ENCODE results near the gene CYSLTR2. TPM values are rescaled to one million over a fixed set of nuclear protein-coding genes. Genes with fewer than 3 reads are reported as not detected.
"Not testable (repeated sequence)": the region's sequence is repeated elsewhere in the genome, so short reads cannot be mapped to it uniquely, and the experiment has no call there.

The CYSLTR2 gene
- total RNA-seq, 4 donors from 2014 or later = 0.14 to 0.16 TPM; not detected in 2

DNA sequence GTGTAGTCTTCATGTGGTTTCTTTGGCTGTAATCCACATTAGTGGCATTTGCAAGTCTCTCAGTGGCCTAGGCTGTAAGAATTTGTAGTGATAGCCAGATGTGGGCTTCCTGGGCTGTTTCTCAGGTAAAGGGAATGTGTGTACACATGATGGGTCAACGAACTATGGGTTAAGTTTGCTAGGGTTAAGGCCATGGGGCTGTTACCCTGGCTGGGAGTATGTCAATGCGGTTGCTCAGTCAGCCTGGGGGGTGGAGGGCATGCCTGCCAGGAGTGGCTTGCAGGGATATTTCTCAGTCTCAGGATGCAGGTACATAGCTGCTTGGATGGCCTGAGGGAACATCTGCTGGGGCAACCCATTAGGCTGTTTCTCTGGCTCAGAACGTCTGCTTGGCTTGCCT lies 13.4 kb downstream of the CYSLTR2 start:
- no peaks in the 10 kb centered on the region for H3K27me3 ChIP-seq
- no peak overlapping the region for H3K4me3 ChIP-seq
- WGBS, 2 donors (ENCODE audit: low coverage in 1 of 2) = 55 to 67% methylated on average over 1 to 3 of the region's 3 CpGs
- intact Hi-C loops (cut with DNase I; ENCODE audit: low total_unique reads) = no loop called here
- no peaks in the 10 kb centered on the region for H3K4me1 ChIP-seq
- in situ Hi-C loops (cut with MboI; ENCODE audit: low pct_ligation_motif_present in 1 of 4, low pct_unique_long_range_greater_than_20kb in 1 of 4, low sequenced_read_pairs in 3 of 4) = no loop called here
- no peak for DNase-seq
- TF ChIP-seq, protein P1, sequence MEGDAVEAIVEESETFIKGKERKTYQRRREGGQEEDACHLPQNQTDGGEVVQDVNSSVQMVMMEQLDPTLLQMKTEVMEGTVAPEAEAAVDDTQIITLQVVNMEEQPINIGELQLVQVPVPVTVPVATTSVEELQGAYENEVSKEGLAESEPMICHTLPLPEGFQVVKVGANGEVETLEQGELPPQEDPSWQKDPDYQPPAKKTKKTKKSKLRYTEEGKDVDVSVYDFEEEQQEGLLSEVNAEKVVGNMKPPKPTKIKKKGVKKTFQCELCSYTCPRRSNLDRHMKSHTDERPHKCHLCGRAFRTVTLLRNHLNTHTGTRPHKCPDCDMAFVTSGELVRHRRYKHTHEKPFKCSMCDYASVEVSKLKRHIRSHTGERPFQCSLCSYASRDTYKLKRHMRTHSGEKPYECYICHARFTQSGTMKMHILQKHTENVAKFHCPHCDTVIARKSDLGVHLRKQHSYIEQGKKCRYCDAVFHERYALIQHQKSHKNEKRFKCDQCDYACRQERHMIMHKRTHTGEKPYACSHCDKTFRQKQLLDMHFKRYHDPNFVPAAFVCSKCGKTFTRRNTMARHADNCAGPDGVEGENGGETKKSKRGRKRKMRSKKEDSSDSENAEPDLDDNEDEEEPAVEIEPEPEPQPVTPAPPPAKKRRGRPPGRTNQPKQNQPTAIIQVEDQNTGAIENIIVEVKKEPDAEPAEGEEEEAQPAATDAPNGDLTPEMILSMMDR (IDR thresholded peaks at IDR 0.05) = no peak
- TF ChIP-seq EP300 (IDR thresholded peaks at IDR 0.05; ENCODE audit: low read depth) (no peak), POLR2A (IDR thresholded peaks at IDR 0.05) (no peak), POLR2AphosphoS5 (IDR thresholded peaks at IDR 0.05) (no peak)
- H3K9me3 ChIP-seq = peaks cover 10 to 30% of the 10 kb centered on the region in 2 donors
- no peak overlapping the region for H3K27ac ChIP-seq
- no peaks in the 10 kb centered on the region for H3K36me3 ChIP-seq

GRCh38 chr13:48671421-48671820 lies 17.7 kb downstream of the CYSLTR2 start:
- intact Hi-C loops (cut with DNase I; ENCODE audit: low total_unique reads); H3K27ac ChIP-seq; H3K4me3 ChIP-seq; H3K4me1 ChIP-seq; DNase-seq; H3K27me3 ChIP-seq; in situ Hi-C loops (cut with MboI; ENCODE audit: low pct_ligation_motif_present in 1 of 4, low pct_unique_long_range_greater_than_20kb in 1 of 4, low sequenced_read_pairs in 3 of 4); H3K36me3 ChIP-seq: not testable (repeated sequence)
- peaks cover 10 to 23% of the 10 kb centered on the region in 2 donors for H3K9me3 ChIP-seq
- WGBS, 2 donors (ENCODE audit: low coverage in 1 of 2) = 56 to 81% methylated on average over 2 of the region's 2 CpGs

- no peaks in the 10 kb centered on the region for H3K36me3 ChIP-seq
- WGBS, 2 donors (ENCODE audit: low coverage in 1 of 2) = 43% methylated on average over 1 of the region's 1 CpG; no CpG with 5 or more reads in 1 of the 2 donors
- TF ChIP-seq POLR2AphosphoS5 (IDR thresholded peaks at IDR 0.05) (no peak), EP300 (IDR thresholded peaks at IDR 0.05; ENCODE audit: low read depth) (no peak), POLR2A (IDR thresholded peaks at IDR 0.05) (no peak)
- TF ChIP-seq, protein P1 (IDR thresholded peaks at IDR 0.05) = no peak
- H3K27me3 ChIP-seq = no peaks in the 10 kb centered on the region
- intact Hi-C loops (cut with DNase I; ENCODE audit: low total_unique reads) (no loop called here), in situ Hi-C loops (cut with MboI; ENCODE audit: low pct_ligation_motif_present in 1 of 4, low pct_unique_long_range_greater_than_20kb in 1 of 4, low sequenced_read_pairs in 3 of 4) (no loop called here)
- no peaks in the 10 kb centered on the region for H3K4me1 ChIP-seq
- no peak for DNase-seq
- H3K9me3 ChIP-seq = peaks cover 10% of the 10 kb centered on the region in 2 donors
- no peak overlapping the region for H3K4me3 ChIP-seq
- no peak overlapping the region for H3K27ac ChIP-seq
Observed at GRCh38 chr13:48675247-48675646, 21.5 kb downstream of the CYSLTR2 start.

GRCh38 chr13:48678316-48678715 lies 24.6 kb downstream of the CYSLTR2 start:
- Histone ChIP-seq H3K4me3 (no peak overlapping the region), H3K4me1 (no peaks in the 10 kb centered on the region), H3K27me3 (no peaks in the 10 kb centered on the region), H3K36me3 (no peaks in the 10 kb centered on the region), H3K9me3 (no peaks in the 10 kb centered on the region), H3K27ac (no peak overlapping the region)
- DNase-seq = no peak
- intact Hi-C loops (cut with DNase I; ENCODE audit: low total_unique reads) = no loop called here
- TF ChIP-seq, protein P1 (IDR thresholded peaks at IDR 0.05) = no peak
- TF ChIP-seq EP300 (IDR thresholded peaks at IDR 0.05; ENCODE audit: low read depth) = no peak
- TF ChIP-seq POLR2AphosphoS5 (IDR thresholded peaks at IDR 0.05) = no peak
- no peak for TF ChIP-seq POLR2A (IDR thresholded peaks at IDR 0.05)
- WGBS, 2 donors (ENCODE audit: low coverage in 1 of 2) = 79% methylated on average over 3 of the region's 3 CpGs; no CpG with 5 or more reads in 1 of the 2 donors
- in situ Hi-C loops (cut with MboI; ENCODE audit: low pct_ligation_motif_present in 1 of 4, low pct_unique_long_range_greater_than_20kb in 1 of 4, low sequenced_read_pairs in 3 of 4) = no loop called here

All from transverse colon (tissue), 4 donors.